HepG2 (cell line): ENCODE data around the gene ZFP36. TPM values are rescaled to one million over a fixed set of nuclear protein-coding genes. Genes with fewer than 3 reads are reported as not detected.

Source experiments
- ARNT2 ChIP-seq: sonication (generic); formaldehyde crosslinking; IDR thresholded peaks from 2 replicates; pipeline ENCODE4 v1.8.0; 2022; ENCODE audit warnings: mild to moderate bottlenecking, low read depth, missing genetic modification reagents, moderate library complexity
- KDM5B ChIP-seq: sonication (generic); formaldehyde crosslinking; IDR thresholded peaks from 2 replicates; pipeline ENCODE4 v1.4.0; 2020; ENCODE audit warnings: missing genetic modification reagents, mild to moderate bottlenecking, borderline replicate concordance
- SATB2 ChIP-seq: sonication (generic); formaldehyde crosslinking; IDR thresholded peaks from 2 replicates; pipeline ENCODE4 v1.5.0; 2020; ENCODE audit warnings: missing genetic modification reagents
- SRSF1 ChIP-seq: fragments of 200-400 bp; formaldehyde crosslinking; optimal IDR thresholded peaks from 2 replicates; pipeline ENCODE3; 2017; ENCODE audit warnings: mild to moderate bottlenecking, low read depth, low read length, moderate library complexity
- TGIF2 ChIP-seq: IDR thresholded peaks from 2 replicates; pipeline ENCODE4 v1.6.1; 2016; ENCODE audit warnings: control low read depth, missing compliant biosample characterization
- U2AF2 ChIP-seq: fragments of 200-400 bp; formaldehyde crosslinking; IDR thresholded peaks from 2 replicates; pipeline ENCODE4 v1.6.1; 2017; ENCODE audit warnings: low read depth, mild to moderate bottlenecking, low read length
- ZBTB3 ChIP-seq: sonication (generic); formaldehyde crosslinking; IDR thresholded peaks from 2 replicates; pipeline ENCODE4 v1.4.0; 2020; ENCODE audit warnings: low read depth, mild to moderate bottlenecking, moderate library complexity, missing genetic modification reagents, borderline replicate concordance
- ZNF562 ChIP-seq: sonication (generic); formaldehyde crosslinking; IDR thresholded peaks from 2 replicates; pipeline ENCODE4 v1.8.0; 2022; ENCODE audit warnings: missing genetic modification reagents, borderline replicate concordance
- ZNF792 ChIP-seq: IDR thresholded peaks from 2 replicates; pipeline ENCODE4 v1.6.1; 2016
- ZNF816 ChIP-seq: sonication (generic); formaldehyde crosslinking; IDR thresholded peaks from 2 replicates; pipeline ENCODE4 v1.8.0; 2022; ENCODE audit warnings: missing genetic modification reagents, mild to moderate bottlenecking, borderline replicate concordance
- polyA plus RNA-seq, 8 experiments: library from polyadenylated mRNA; depleted of rRNA in 3 of 8; stranded (reverse) in 7 of 8; unstranded in 1 of 8; fragments of >200 nt; fragmentation: Illumina TruSeq in 4 of 8; extraction: Trizol in 4 of 8; gene quantifications; 2 replicates each; pipeline versions ENCODE4 v1.2.1 to v1.2.3, GENCODE V29; 2011 to 2016; ENCODE audit warnings: low read depth in 4 of 8, missing spikeins in 1 of 8, mixed read lengths in 1 of 8; ENCODE audit not compliant: insufficient read depth in 1 of 8
- total RNA-seq, 5 experiments: library from RNA; depleted of rRNA; stranded (reverse); fragments of >200 nt; fragmentation: Illumina TruSeq; extraction: Trizol; gene quantifications; 2 replicates each; pipeline ENCODE4 v1.2.3, GENCODE V29; 2016; ENCODE audit warnings: low read depth in 1 of 5
- TF ChIP-seq, protein P1 (sequence below): sonication (generic); formaldehyde crosslinking; IDR thresholded peaks from 2 replicates; pipeline ENCODE4 v1.4.0; 2020; ENCODE audit warnings: mild to moderate bottlenecking, missing genetic modification reagents, borderline replicate concordance
- TF ChIP-seq, protein P2 (sequence below): sonication (generic); formaldehyde crosslinking; IDR thresholded peaks from 2 replicates; pipeline ENCODE4 v1.4.0; 2020; ENCODE audit warnings: missing genetic modification reagents, borderline replicate concordance
- TF ChIP-seq, protein P3 (sequence below): sonication (generic); formaldehyde crosslinking; conservative IDR thresholded peaks from 2 replicates; pipeline ENCODE4 v1.4.0; 2020; ENCODE audit warnings: missing genetic modification reagents
- TF ChIP-seq, protein P4 (sequence below): IDR thresholded peaks from 2 replicates; pipeline ENCODE4 v1.6.1; 2016; ENCODE audit warnings: mild to moderate bottlenecking, missing biosample characterization, missing genetic modification reagents
- TF ChIP-seq, protein P5 (sequence below): sonication (generic); formaldehyde crosslinking; IDR thresholded peaks from 2 replicates; pipeline ENCODE4 v1.4.0; 2020; ENCODE audit warnings: missing genetic modification reagents

The ZFP36 gene
- total and polyA plus RNA-seq, 2 of the 13 experiments (the other 11 are each of a cell fraction or from before 2014, with no cell fraction given): 1.4 to 1.7 TPM

DNA sequence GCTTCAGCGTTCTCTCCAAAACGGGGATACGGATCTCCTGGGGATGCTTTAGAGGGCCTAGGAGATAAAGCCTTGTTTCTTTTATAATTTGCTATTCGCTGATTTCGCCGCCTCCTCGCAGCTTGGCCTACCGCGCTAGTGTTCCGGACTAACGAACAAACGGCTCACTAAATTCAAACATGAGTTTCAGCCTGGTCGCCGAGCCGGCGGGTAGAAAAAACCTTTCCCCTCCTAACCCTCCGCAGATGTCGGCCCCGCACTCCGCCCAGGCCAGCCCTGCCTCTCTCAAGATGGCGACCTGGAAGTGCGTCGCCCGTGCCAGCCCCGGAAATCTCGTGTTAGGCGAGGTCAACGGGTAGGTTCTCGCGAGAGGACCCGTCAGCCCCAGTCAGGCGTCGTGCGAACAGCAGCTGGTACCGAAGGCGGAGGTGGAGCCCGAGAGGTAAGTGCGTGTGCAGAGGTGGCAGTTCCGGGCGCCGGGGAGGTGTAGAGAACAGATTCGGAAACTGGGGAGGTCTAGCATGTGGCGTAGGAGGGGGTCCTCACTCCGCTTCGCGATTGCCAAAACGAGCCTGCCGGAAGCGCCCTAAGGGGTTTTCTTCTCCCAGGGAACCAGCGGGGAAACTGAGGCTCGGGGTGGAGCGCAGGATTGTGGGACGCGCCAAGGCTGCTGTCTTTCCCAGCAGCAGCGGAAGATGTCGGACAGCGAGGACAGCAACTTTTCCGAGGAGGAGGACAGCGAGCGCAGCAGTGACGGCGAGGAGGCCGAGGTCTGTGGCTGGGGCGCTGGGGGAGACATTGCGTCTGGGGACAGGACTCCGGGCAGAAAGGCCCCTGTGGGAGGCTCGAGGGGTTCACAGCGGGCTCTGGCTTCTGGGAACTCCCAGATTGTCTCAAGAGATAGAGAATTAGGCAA lies 38.8 kb downstream of the ZFP36 start, which contains the start of gene SUPT5H (continued):
- peak; percentile 99 for TF ChIP-seq ARNT2
- TF ChIP-seq U2AF2: no peak
- peak; percentile 94 for TF ChIP-seq KDM5B (CRISPR knock-in tag)
- TF ChIP-seq ZBTB3: no peak
- 0 out of 2 replicates have a peak, but pooled peaks have one; percentile 38 for TF ChIP-seq ZNF792 (CRISPR knock-in tag)
- TF ChIP-seq, protein P1, sequence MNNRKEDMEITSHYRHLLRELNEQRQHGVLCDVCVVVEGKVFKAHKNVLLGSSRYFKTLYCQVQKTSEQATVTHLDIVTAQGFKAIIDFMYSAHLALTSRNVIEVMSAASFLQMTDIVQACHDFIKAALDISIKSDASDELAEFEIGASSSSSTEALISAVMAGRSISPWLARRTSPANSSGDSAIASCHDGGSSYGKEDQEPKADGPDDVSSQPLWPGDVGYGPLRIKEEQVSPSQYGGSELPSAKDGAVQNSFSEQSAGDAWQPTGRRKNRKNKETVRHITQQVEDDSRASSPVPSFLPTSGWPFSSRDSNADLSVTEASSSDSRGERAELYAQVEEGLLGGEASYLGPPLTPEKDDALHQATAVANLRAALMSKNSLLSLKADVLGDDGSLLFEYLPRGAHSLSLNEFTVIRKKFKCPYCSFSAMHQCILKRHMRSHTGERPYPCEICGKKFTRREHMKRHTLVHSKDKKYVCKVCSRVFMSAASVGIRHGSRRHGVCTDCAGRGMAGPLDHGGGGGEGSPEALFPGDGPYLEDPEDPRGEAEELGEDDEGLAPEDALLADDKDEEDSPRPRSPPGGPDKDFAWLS (CRISPR knock-in tag): 0 out of 2 replicates have a peak, but pooled peaks have one; percentile 40
- TF ChIP-seq TGIF2 (CRISPR knock-in tag): peak; percentile 84; the same call in 1 of the 2 replicates
- peak; percentile 89 for TF ChIP-seq SRSF1
- TF ChIP-seq SATB2 (CRISPR knock-in tag): 0 out of 2 replicates have a peak, but pooled peaks have one; percentile 23
- TF ChIP-seq, protein P2, sequence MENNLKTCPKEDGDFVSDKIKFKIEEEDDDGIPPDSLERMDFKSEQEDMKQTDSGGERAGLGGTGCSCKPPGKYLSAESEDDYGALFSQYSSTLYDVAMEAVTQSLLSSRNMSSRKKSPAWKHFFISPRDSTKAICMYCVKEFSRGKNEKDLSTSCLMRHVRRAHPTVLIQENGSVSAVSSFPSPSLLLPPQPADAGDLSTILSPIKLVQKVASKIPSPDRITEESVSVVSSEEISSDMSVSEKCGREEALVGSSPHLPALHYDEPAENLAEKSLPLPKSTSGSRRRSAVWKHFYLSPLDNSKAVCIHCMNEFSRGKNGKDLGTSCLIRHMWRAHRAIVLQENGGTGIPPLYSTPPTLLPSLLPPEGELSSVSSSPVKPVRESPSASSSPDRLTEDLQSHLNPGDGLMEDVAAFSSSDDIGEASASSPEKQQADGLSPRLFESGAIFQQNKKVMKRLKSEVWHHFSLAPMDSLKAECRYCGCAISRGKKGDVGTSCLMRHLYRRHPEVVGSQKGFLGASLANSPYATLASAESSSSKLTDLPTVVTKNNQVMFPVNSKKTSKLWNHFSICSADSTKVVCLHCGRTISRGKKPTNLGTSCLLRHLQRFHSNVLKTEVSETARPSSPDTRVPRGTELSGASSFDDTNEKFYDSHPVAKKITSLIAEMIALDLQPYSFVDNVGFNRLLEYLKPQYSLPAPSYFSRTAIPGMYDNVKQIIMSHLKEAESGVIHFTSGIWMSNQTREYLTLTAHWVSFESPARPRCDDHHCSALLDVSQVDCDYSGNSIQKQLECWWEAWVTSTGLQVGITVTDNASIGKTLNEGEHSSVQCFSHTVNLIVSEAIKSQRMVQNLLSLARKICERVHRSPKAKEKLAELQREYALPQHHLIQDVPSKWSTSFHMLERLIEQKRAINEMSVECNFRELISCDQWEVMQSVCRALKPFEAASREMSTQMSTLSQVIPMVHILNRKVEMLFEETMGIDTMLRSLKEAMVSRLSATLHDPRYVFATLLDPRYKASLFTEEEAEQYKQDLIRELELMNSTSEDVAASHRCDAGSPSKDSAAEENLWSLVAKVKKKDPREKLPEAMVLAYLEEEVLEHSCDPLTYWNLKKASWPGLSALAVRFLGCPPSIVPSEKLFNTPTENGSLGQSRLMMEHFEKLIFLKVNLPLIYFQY (CRISPR knock-in tag): peak; percentile 66; the same call in 1 of the 2 replicates
- TF ChIP-seq ZNF816 (CRISPR knock-in tag): peak; percentile 81; the same call in 1 of the 2 replicates
- TF ChIP-seq ZNF562: no peak
- TF ChIP-seq, protein P3, sequence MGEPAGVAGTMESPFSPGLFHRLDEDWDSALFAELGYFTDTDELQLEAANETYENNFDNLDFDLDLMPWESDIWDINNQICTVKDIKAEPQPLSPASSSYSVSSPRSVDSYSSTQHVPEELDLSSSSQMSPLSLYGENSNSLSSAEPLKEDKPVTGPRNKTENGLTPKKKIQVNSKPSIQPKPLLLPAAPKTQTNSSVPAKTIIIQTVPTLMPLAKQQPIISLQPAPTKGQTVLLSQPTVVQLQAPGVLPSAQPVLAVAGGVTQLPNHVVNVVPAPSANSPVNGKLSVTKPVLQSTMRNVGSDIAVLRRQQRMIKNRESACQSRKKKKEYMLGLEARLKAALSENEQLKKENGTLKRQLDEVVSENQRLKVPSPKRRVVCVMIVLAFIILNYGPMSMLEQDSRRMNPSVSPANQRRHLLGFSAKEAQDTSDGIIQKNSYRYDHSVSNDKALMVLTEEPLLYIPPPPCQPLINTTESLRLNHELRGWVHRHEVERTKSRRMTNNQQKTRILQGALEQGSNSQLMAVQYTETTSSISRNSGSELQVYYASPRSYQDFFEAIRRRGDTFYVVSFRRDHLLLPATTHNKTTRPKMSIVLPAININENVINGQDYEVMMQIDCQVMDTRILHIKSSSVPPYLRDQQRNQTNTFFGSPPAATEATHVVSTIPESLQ (CRISPR knock-in tag): no peak
- TF ChIP-seq, protein P4, sequence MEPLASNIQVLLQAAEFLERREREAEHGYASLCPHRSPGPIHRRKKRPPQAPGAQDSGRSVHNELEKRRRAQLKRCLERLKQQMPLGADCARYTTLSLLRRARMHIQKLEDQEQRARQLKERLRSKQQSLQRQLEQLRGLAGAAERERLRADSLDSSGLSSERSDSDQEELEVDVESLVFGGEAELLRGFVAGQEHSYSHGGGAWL (CRISPR knock-in tag): peak; percentile 91
- TF ChIP-seq, protein P5, sequence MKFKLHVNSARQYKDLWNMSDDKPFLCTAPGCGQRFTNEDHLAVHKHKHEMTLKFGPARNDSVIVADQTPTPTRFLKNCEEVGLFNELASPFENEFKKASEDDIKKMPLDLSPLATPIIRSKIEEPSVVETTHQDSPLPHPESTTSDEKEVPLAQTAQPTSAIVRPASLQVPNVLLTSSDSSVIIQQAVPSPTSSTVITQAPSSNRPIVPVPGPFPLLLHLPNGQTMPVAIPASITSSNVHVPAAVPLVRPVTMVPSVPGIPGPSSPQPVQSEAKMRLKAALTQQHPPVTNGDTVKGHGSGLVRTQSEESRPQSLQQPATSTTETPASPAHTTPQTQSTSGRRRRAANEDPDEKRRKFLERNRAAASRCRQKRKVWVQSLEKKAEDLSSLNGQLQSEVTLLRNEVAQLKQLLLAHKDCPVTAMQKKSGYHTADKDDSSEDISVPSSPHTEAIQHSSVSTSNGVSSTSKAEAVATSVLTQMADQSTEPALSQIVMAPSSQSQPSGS: peak; percentile 87
